SK-N-SH (cell line): ENCODE results near the gene GRID2IP. TPM values are rescaled to one million over a fixed set of nuclear protein-coding genes. Genes with fewer than 3 reads are reported as not detected.

Experiments
- CTCF ChIA-PET: fragments of 300-600, 350-600 bp; formaldehyde crosslinking; extraction: SDS; loops from one replicate; lab custom pipeline; 2021; lab: Yijun Ruan, JAX
- POLR2A ChIA-PET: fragments of 350-600 bp; sonication (Branson Sonifier 250); formaldehyde crosslinking; extraction: SDS; loops from one replicate; lab custom pipeline; 2020; ENCODE audit warnings: antibody characterized with exemption, inconsistent platforms; lab: Yijun Ruan, JAX
- DNase-seq: peaks from one replicate; pipeline ENCODE4 v3.0.0; 2012
- H2AFZ ChIP-seq: fragments of 200-600 bp; sonication (generic); 2 replicates; pipeline ENCODE4 v1.8.1; 2016; ENCODE audit warnings: antibody characterized with exemption, mild to moderate bottlenecking, low read depth
- H3F3A ChIP-seq: fragments of 200-600 bp; sonication (generic); replicated peaks from 2 replicates; pipeline ENCODE3; 2016; ENCODE audit warnings: antibody characterized with exemption, mild to moderate bottlenecking; ENCODE audit not compliant: insufficient read depth
- H3K27ac ChIP-seq, 2 experiments: fragments of 200-500 bp in 1 of 2; fragments of 200-600 bp in 1 of 2; sonication (Bioruptor generic) in 1 of 2; sonication (generic), shearing (Covaris generic) in 1 of 2; 2 replicates each; pipeline versions ENCODE4 v1.5.1 to v1.6.1; 2014 to 2016; ENCODE audit warnings: low read depth in 2 of 2, inconsistent platforms in 1 of 2, low read length in 1 of 2, mild to moderate bottlenecking in 1 of 2, mixed read lengths in 1 of 2
- H3K27me3 ChIP-seq: fragments of 200-600 bp; sonication (generic), shearing (Covaris generic); 2 replicates; pipeline ENCODE4 v1.6.1; 2016; ENCODE audit warnings: mixed run types; ENCODE audit not compliant: insufficient read depth
- H3K36me3 ChIP-seq, 2 experiments: fragments of 200-500 bp in 1 of 2; fragments of 200-600 bp in 1 of 2; sonication (Bioruptor generic) in 1 of 2; sonication (generic) in 1 of 2; replicated peaks in 1 of 2; 2 replicates each; pipeline versions ENCODE3 to v1.5.1; 2014 to 2016; ENCODE audit warnings: low read length in 1 of 2, mild to moderate bottlenecking in 1 of 2; ENCODE audit not compliant: insufficient read depth in 2 of 2, control insufficient read depth in 1 of 2
- H3K4me1 ChIP-seq, 2 experiments: fragments of 200-500 bp in 1 of 2; fragments of 200-600 bp in 1 of 2; sonication (Bioruptor generic) in 1 of 2; sonication (generic), shearing (Covaris generic) in 1 of 2; 2 replicates each; pipeline versions ENCODE4 v1.5.1 to v1.6.1; 2014 to 2016; ENCODE audit warnings: low read depth in 1 of 2, low read length in 1 of 2, mixed run types in 1 of 2; ENCODE audit not compliant: insufficient read depth in 2 of 2, control insufficient read depth in 1 of 2
- H3K4me2 ChIP-seq: fragments of 200-600 bp; sonication (generic), shearing (Covaris generic); 2 replicates; pipeline ENCODE4 v1.6.1; 2017; ENCODE audit warnings: mixed run types
- H3K4me3 ChIP-seq, 2 experiments: fragments of 200-500 bp in 1 of 2; fragments of 200-600 bp in 1 of 2; sonication (Bioruptor generic) in 1 of 2; sonication (generic), shearing (Covaris generic) in 1 of 2; 2 replicates each; pipeline versions ENCODE4 v1.5.1 to v1.8.1; 2014 to 2016; ENCODE audit warnings: low read depth in 2 of 2, inconsistent platforms in 1 of 2, low read length in 1 of 2, mild to moderate bottlenecking in 1 of 2, mixed read lengths in 1 of 2, moderate library complexity in 1 of 2
- H3K79me2 ChIP-seq: fragments of 200-600 bp; sonication (generic); 2 replicates; pipeline ENCODE4 v1.8.1; 2017; ENCODE audit warnings: mild to moderate bottlenecking; ENCODE audit not compliant: insufficient read depth
- H3K9ac ChIP-seq: fragments of 200-600 bp; sonication (generic); 2 replicates; pipeline ENCODE4 v1.6.1; 2017; ENCODE audit warnings: mixed run types
- H3K9me2 ChIP-seq: fragments of 200-600 bp; sonication (generic); 2 replicates; pipeline ENCODE4 v1.6.1; 2017; ENCODE audit warnings: mixed run types
- H3K9me3 ChIP-seq: fragments of 200-600 bp; sonication (generic); 2 replicates; pipeline ENCODE4 v1.6.1; 2017; ENCODE audit warnings: mixed run types, mild to moderate bottlenecking, moderate library complexity
- H4K20me1 ChIP-seq: fragments of 200-600 bp; sonication (generic); 2 replicates; pipeline ENCODE4 v1.6.1; 2017; ENCODE audit warnings: mild to moderate bottlenecking, mixed run types; ENCODE audit not compliant: insufficient read depth
- FOSL2 ChIP-seq: IDR thresholded peaks from 2 replicates; pipeline ENCODE4 v1.4.0; 2012; ENCODE audit warnings: low read depth, mild to moderate bottlenecking, moderate library complexity, borderline replicate concordance
- MEF2A ChIP-seq: IDR thresholded peaks from 2 replicates; pipeline ENCODE4 v1.4.0; 2012; ENCODE audit warnings: low read depth, borderline replicate concordance
- MXI1 ChIP-seq: IDR thresholded peaks from 2 replicates; pipeline ENCODE4 v1.6.1; 2012; ENCODE audit warnings: mild to moderate bottlenecking, low read depth, low read length, improper control_type of control experiment
- POLR2AphosphoS5 ChIP-seq: IDR thresholded peaks from 2 replicates; pipeline ENCODE4 v1.6.1; 2012; ENCODE audit warnings: low read depth, low read length
- RAD21 ChIP-seq: IDR thresholded peaks from 2 replicates; pipeline ENCODE4 v1.6.1; 2012; ENCODE audit warnings: mild to moderate bottlenecking, low read length
- REST ChIP-seq: IDR thresholded peaks from 2 replicates; pipeline ENCODE4 v1.6.1; 2012; ENCODE audit warnings: mild to moderate bottlenecking, low read depth, low read length, moderate library complexity
- RFX5 ChIP-seq: IDR thresholded peaks from 2 replicates; pipeline ENCODE4 v1.6.1; 2012; ENCODE audit warnings: mild to moderate bottlenecking, improper control_type of control experiment, low read length
- RXRA ChIP-seq: IDR thresholded peaks from 2 replicates; pipeline ENCODE4 v1.4.0; 2012; ENCODE audit warnings: low read depth, mild to moderate bottlenecking, borderline replicate concordance
- SMC3 ChIP-seq: IDR thresholded peaks from 2 replicates; pipeline ENCODE4 v1.6.1; 2012; ENCODE audit warnings: low read depth, low read length, improper control_type of control experiment
- TCF12 ChIP-seq: IDR thresholded peaks from 2 replicates; pipeline ENCODE4 v1.4.0; 2012
- USF2 ChIP-seq: fragments of 150-350 bp; IDR thresholded peaks from 2 replicates; pipeline ENCODE4 v1.6.1; 2017; ENCODE audit warnings: antibody characterized with exemption, low read length, low read depth, borderline replicate concordance
- ZBTB33 ChIP-seq: IDR thresholded peaks from 2 replicates; pipeline ENCODE4 v1.4.0; 2012; ENCODE audit warnings: low read depth, borderline replicate concordance
- WGBS: methylation state at CpG from one replicate; pipeline ENCODE4 v1.1.6; 2017; ENCODE audit warnings: low lambda C conversion rate; 5-methylcytosine and 5-hydroxymethylcytosine counted together
- polyA plus RNA-seq, 3 experiments: library from polyadenylated mRNA; depleted of rRNA; stranded (reverse); fragments of >200 nt; gene quantifications; 2 replicates each; pipeline ENCODE4 v1.2.3, GENCODE V29; 2012

GRID2IP gene
- polyA plus RNA-seq, 1 of the 3 experiments (the other 2 are of a cell fraction), result 0.03 TPM

GRCh38 chr7:6505685-6506559, 45.3 kb downstream of the GRID2IP start:
- H3K4me1 ChIP-seq, result peaks cover 0 to 10% of the 10 kb centered on the region in 2 experiments; a peak in 1 of 4 replicates
- TF ChIP-seq SMC3 (no peak), RFX5 (no peak), MEF2A (no peak), RAD21 (no peak), MXI1 (no peak), TCF12 (no peak), POLR2AphosphoS5 (no peak), USF2 (no peak), ZBTB33 (no peak), FOSL2 (no peak), REST (no peak), RXRA (no peak)
- TF ChIP-seq, all 33 proteins: peak for 0
- CTCF ChIA-PET, result interaction anchor here (0.7 to 1.2 kb wide), 3 partner anchors 21 to 73 kb away, joined by 3 read pairs; no protein-coding TSS in a partner anchor
- no peak overlapping the region for H3K4me2 ChIP-seq
- no peak overlapping the region for H3K9ac ChIP-seq
- H2AFZ ChIP-seq, result no peak overlapping the region
- H3K27me3 ChIP-seq, result peaks cover 8% of the 10 kb centered on the region; the same call in 1 of the 2 replicates
- H3K9me2 ChIP-seq, result no peaks in the 10 kb centered on the region
- H3F3A ChIP-seq, result no peaks in the 10 kb centered on the region
- no peak overlapping the region for H3K27ac ChIP-seq
- H3K36me3 ChIP-seq, result no peaks in the 10 kb centered on the region
- POLR2A ChIA-PET, result no interaction called here
- no peak overlapping the region for H3K4me3 ChIP-seq
- no peaks in the 10 kb centered on the region for H3K79me2 ChIP-seq
- H3K9me3 ChIP-seq, result no peaks in the 10 kb centered on the region
- no peaks in the 10 kb centered on the region for H4K20me1 ChIP-seq
- peak; percentile 47 for DNase-seq
- 52% methylated on average over 19 of the region's 20 CpGs for WGBS
